Erythroblast (primary cell): ENCODE measurements around the gene MPPED2.

ENCODE experiments used
- GATA1 ChIP-seq: IDR thresholded peaks from 2 replicates; pipeline ENCODE4 v1.6.1; 2011; ENCODE audit warnings: low read depth, mild to moderate bottlenecking, control low read depth, low read length, moderate library complexity
- POLR2A ChIP-seq: IDR thresholded peaks from 2 replicates; pipeline ENCODE4 v1.6.1; 2011; ENCODE audit warnings: mild to moderate bottlenecking, low read length

- TF ChIP-seq POLR2A (no peak), GATA1 (no peak)
Measured at GRCh38 chr11:30545507-30545906, 40.6 kb downstream of the MPPED2 start.
